ENCODE results near the gene CYSRT1.

DNA sequence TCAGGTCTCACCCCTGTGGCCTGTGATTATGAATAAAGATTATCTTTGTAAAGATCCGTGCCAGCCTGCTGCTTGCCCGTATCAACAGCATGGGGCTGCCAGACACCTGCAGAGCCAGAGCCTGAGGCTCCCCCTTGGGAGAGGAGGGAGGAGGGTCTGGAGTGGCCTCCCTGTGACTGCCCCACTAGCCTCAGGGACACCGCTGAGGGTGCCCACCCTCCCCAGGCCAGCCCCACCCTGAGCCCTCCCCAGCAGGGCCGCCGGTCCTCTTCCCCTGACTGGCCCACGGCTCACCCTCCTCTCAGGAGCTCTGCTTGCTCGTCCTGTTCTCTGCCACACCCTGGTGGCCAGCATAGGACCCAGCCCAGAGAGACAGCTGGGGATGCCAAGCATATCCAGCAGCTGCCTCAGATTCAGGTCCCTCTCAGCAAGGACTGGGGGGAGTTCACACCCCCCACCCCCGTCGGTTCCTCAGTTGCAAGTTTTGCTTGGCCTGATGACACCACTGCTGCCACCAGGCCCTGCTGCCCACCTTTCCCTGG lies 34.6 kb upstream of the CYSRT1 start:
- TF ChIP-seq, protein P1, sequence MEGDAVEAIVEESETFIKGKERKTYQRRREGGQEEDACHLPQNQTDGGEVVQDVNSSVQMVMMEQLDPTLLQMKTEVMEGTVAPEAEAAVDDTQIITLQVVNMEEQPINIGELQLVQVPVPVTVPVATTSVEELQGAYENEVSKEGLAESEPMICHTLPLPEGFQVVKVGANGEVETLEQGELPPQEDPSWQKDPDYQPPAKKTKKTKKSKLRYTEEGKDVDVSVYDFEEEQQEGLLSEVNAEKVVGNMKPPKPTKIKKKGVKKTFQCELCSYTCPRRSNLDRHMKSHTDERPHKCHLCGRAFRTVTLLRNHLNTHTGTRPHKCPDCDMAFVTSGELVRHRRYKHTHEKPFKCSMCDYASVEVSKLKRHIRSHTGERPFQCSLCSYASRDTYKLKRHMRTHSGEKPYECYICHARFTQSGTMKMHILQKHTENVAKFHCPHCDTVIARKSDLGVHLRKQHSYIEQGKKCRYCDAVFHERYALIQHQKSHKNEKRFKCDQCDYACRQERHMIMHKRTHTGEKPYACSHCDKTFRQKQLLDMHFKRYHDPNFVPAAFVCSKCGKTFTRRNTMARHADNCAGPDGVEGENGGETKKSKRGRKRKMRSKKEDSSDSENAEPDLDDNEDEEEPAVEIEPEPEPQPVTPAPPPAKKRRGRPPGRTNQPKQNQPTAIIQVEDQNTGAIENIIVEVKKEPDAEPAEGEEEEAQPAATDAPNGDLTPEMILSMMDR (IDR thresholded peaks at IDR 0.05), result no peak
- TF ChIP-seq POLR2A (IDR thresholded peaks at IDR 0.05), result no peak
